Osteocyte (in vitro differentiated cells): ENCODE results near the gene MTHFD1L. TPM values are rescaled to one million over a fixed set of nuclear protein-coding genes. Genes with fewer than 3 reads are reported as not detected.
"Not testable (repeated sequence)": the region's sequence is repeated elsewhere in the genome, so short reads cannot be mapped to it uniquely, and the experiment has no call there.

Source experiments
- DNase-seq: peaks from one replicate; pipeline ENCODE4 v3.0.0; 2021; ENCODE audit warnings: mixed read lengths; ENCODE audit not compliant: unreplicated experiment; ENCODE audit errors: extremely low spot score
- H3K27ac Mint-ChIP-seq: one replicate; pipeline ENCODE4 v1.8.0; 2021; ENCODE audit warnings: mild to moderate bottlenecking, mixed read lengths; ENCODE audit not compliant: unreplicated experiment
- H3K27me3 Mint-ChIP-seq: one replicate; pipeline ENCODE4 v1.8.0; 2021; ENCODE audit warnings: mixed read lengths; ENCODE audit not compliant: unreplicated experiment
- H3K36me3 Mint-ChIP-seq: one replicate; pipeline ENCODE4 v1.8.0; 2021; ENCODE audit warnings: mixed read lengths; ENCODE audit not compliant: unreplicated experiment
- H3K4me1 Mint-ChIP-seq: one replicate; pipeline ENCODE4 v1.8.0; 2021; ENCODE audit warnings: mixed read lengths; ENCODE audit not compliant: unreplicated experiment
- H3K4me3 Mint-ChIP-seq: one replicate; pipeline ENCODE4 v1.8.0; 2021; ENCODE audit warnings: mild to moderate bottlenecking, moderate library complexity, mixed read lengths; ENCODE audit not compliant: unreplicated experiment
- H3K9me3 Mint-ChIP-seq: one replicate; pipeline ENCODE4 v1.8.0; 2021; ENCODE audit warnings: mixed read lengths; ENCODE audit not compliant: unreplicated experiment
- total RNA-seq: library from RNA; stranded (reverse); gene quantifications from 2 replicates; pipeline ENCODE4 v1.2.1, GENCODE V29; 2021
- TF ChIP-seq, protein P1 (sequence below): fragments of 200-600 bp; sonication (generic); IDR thresholded peaks from 2 replicates; pipeline ENCODE4 v1.5.0; 2021; ENCODE audit warnings: antibody characterized with exemption, mild to moderate bottlenecking, moderate library complexity

MTHFD1L gene
- total RNA-seq, 1 donor from 2014 or later = 63.2 TPM

DNA sequence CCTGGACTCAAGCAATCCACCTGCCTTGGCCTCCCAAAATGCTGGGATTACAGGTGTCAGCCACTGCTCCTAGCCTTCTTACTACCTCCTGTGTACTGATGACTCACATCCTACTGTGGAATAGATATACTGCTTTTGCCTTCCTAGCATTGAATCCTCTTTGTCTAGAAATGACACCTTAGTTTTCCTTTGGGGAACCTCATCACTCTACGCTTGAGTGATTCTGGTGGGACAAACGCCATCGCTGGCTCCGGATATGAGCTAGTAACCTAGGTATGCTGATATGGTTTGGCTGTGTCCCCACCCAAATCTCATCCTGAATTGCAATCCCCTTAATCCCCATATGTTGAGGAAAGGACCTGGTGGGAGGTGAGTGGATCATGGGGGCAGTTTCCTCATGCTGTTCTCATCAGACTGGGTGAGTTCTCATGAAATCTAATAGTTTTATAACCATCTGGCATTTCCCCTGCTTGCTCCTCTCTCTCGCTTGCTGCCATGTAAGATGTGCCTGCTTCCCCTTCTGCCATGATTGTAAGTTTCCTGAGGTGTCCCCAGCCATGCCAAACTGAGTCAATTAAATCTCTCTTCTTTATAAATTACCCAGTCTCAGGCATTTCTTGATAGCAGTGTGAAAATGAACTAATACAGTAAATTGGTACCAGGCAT lies 261.8 kb downstream of the MTHFD1L start:
- not testable (repeated sequence) for H3K4me1 Mint-ChIP-seq, H3K36me3 Mint-ChIP-seq, H3K9me3 Mint-ChIP-seq, H3K27me3 Mint-ChIP-seq, H3K27ac Mint-ChIP-seq, DNase-seq, H3K4me3 Mint-ChIP-seq

DNA sequence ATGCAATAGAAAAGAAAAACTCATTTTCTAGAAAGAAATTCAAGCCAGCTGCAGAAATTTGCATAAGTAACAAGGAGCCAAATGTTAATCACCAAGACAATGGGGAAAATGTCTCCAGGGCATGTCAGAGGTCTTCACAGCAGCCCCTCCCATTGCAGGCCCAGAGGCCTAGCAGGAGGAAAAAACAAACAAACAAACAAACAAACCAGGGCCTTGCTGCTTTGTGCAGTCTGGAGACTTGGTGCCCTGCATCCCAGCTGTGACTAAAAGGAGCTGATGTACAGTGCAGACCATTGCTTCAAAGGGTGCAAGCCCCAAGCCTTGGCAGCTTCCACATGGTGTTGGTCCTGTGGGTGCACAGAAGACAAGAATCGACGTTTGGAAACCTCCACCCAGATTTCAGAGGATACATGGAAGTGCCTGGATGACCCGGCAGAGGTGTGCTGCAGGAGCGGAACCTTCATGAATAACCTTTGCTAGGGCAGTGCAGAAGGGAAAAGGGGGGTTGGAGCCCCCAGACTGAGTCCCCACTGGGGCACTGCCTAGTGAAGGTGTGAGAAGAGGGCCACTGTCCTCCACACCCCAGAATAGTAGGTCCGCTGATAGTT lies 263.4 kb downstream of the MTHFD1L start:
- H3K4me3 Mint-ChIP-seq = no peak overlapping the region
- H3K9me3 Mint-ChIP-seq = peaks cover 3% of the 10 kb centered on the region
- TF ChIP-seq, protein P1, sequence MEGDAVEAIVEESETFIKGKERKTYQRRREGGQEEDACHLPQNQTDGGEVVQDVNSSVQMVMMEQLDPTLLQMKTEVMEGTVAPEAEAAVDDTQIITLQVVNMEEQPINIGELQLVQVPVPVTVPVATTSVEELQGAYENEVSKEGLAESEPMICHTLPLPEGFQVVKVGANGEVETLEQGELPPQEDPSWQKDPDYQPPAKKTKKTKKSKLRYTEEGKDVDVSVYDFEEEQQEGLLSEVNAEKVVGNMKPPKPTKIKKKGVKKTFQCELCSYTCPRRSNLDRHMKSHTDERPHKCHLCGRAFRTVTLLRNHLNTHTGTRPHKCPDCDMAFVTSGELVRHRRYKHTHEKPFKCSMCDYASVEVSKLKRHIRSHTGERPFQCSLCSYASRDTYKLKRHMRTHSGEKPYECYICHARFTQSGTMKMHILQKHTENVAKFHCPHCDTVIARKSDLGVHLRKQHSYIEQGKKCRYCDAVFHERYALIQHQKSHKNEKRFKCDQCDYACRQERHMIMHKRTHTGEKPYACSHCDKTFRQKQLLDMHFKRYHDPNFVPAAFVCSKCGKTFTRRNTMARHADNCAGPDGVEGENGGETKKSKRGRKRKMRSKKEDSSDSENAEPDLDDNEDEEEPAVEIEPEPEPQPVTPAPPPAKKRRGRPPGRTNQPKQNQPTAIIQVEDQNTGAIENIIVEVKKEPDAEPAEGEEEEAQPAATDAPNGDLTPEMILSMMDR = no peak
- no peak for DNase-seq
- no peak overlapping the region for H3K27ac Mint-ChIP-seq
- no peaks in the 10 kb centered on the region for H3K27me3 Mint-ChIP-seq
- H3K36me3 Mint-ChIP-seq = no peaks in the 10 kb centered on the region
- H3K4me1 Mint-ChIP-seq = no peaks in the 10 kb centered on the region

DNA sequence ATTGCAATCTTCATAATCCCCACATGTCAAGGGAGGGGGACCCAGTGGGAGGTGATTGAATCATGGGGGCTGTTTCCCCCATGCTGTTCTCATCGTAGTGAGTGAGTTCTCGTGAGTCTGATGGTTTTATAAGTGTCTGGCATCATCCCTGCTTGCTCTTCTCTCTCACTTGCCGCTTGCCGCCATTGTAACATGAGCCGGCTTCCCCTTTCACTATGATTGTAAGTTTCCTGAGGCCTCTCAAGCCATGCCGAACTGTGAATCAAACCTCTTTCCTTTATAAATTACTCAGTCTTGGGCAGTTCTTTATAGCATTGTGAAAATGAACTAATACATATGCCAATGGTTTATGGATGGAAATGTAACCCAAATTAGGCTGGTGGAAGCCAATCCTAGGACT lies 264.8 kb downstream of the MTHFD1L start:
- DNase-seq = no peak
- TF ChIP-seq, protein P1 = no peak
- no peaks in the 10 kb centered on the region for H3K36me3 Mint-ChIP-seq
- H3K4me1 Mint-ChIP-seq = no peaks in the 10 kb centered on the region
- H3K27me3 Mint-ChIP-seq = no peaks in the 10 kb centered on the region
- no peak overlapping the region for H3K4me3 Mint-ChIP-seq
- no peak overlapping the region for H3K27ac Mint-ChIP-seq
- peaks cover 3% of the 10 kb centered on the region for H3K9me3 Mint-ChIP-seq

DNA sequence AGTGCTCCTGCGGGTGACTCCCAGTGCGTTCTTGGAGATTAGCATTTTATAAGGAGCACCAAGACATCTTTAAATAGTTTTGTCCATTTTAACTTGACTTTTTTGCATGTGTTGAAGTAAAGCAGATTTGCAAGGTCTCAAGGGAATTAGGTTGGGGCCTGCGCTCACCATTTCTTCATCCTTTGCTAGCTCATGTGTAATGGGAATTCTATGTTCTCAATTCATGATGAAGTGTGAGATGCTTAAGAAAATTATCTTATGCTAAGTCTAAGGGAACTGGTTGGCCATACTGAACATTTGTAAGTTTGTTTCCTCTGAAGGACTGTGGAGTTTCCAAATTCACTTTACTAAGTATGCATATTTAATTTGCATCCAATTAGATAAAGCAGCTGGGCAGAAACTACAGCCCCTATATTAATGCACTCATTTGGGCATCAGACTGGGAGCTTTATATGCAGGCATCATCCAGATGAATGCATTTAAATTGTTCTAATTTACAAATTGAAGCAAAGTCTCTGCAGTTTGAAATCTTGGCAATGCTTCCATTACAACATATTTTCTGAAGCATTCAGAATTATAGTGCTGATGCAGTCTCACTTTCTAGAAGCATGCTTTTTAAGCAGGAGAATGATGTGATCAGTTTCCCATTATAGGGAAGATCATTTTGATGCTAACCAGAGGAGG lies 266.0 kb downstream of the MTHFD1L start:
- H3K27ac Mint-ChIP-seq = no peak overlapping the region
- H3K27me3 Mint-ChIP-seq = no peaks in the 10 kb centered on the region
- no peak for DNase-seq
- TF ChIP-seq, protein P1 = no peak
- no peak overlapping the region for H3K4me3 Mint-ChIP-seq
- peaks cover under 1% of the 10 kb centered on the region for H3K4me1 Mint-ChIP-seq
- no peaks in the 10 kb centered on the region for H3K36me3 Mint-ChIP-seq
- peaks cover 3% of the 10 kb centered on the region for H3K9me3 Mint-ChIP-seq

DNA sequence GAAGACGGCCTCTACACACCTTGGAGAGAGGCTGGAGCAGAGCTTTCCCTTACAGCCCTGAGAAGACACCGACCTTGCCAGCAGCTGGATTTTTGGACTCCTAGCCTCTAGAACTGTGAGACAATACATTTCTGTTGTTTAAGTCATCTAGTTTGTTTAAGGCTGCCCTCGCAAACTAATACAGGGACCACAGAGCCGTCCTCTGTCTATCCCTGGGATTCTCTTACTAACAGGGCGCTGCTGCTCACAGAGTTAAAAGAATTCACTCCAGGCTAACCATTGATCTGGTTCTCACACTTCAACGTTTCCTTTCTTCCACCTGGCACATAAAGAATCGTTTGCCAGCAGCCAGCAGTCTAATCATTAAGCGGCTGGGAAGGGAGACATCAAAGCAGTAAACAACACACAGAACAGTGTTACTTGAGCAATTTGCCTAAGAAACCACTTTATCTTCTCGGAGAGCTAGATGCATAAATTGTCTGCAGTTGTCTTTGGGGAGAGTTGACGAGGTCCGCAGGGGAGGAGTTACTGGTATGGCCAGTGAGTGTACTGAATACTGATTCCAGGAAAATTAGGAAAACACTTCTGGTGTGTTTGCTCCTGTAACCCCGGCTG lies 270.7 kb downstream of the MTHFD1L start:
- no peak overlapping the region for H3K27ac Mint-ChIP-seq
- no peaks in the 10 kb centered on the region for H3K27me3 Mint-ChIP-seq
- no peaks in the 10 kb centered on the region for H3K9me3 Mint-ChIP-seq
- no peak for DNase-seq
- H3K36me3 Mint-ChIP-seq = no peaks in the 10 kb centered on the region
- H3K4me1 Mint-ChIP-seq = peaks cover 6% of the 10 kb centered on the region
- H3K4me3 Mint-ChIP-seq = no peak overlapping the region
- TF ChIP-seq, protein P1 = no peak
